ENCODE data around the gene TSPAN17.
A peak's percentile ranks its signal among the peaks of the same experiment; 100 is the strongest.

TSPAN17 gene

GRCh38 chr5:176646049-176646706 lies 1.1 kb upstream of the TSPAN17 start:
- no peak for DNase-seq (ENCODE audit: low read depth)
- TF ChIP-seq, protein P1, sequence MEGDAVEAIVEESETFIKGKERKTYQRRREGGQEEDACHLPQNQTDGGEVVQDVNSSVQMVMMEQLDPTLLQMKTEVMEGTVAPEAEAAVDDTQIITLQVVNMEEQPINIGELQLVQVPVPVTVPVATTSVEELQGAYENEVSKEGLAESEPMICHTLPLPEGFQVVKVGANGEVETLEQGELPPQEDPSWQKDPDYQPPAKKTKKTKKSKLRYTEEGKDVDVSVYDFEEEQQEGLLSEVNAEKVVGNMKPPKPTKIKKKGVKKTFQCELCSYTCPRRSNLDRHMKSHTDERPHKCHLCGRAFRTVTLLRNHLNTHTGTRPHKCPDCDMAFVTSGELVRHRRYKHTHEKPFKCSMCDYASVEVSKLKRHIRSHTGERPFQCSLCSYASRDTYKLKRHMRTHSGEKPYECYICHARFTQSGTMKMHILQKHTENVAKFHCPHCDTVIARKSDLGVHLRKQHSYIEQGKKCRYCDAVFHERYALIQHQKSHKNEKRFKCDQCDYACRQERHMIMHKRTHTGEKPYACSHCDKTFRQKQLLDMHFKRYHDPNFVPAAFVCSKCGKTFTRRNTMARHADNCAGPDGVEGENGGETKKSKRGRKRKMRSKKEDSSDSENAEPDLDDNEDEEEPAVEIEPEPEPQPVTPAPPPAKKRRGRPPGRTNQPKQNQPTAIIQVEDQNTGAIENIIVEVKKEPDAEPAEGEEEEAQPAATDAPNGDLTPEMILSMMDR (IDR thresholded peaks at IDR 0.05; ENCODE audit: low read length, missing control alignments): no peak
- H3K4me3 ChIP-seq (replicated peaks; ENCODE audit: low read depth, low read length): no peak overlapping the region

DNA sequence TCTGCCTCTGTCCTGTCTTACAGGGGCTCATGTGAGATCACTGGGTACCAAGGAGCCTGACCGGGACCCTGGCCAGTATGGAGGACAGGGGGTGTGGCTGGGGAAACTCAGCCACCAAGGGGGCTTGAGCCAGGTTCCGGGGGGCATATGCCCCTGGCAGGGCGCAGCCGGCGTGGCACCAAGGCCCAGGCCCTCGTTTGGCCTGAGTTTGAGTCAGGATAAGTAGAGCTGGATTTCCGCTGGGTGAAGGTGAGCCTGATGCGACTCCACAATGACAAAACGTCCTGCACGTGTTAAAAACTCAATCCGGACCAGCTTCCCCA lies 616 bp upstream of the TSPAN17 start:
- TF ChIP-seq, protein P1 (IDR thresholded peaks at IDR 0.05; ENCODE audit: low read length, missing control alignments): no peak
- peak overlapping the region; percentile 43 for H3K4me3 ChIP-seq (replicated peaks; ENCODE audit: low read depth, low read length)
- no peak for DNase-seq (ENCODE audit: low read depth)

DNA sequence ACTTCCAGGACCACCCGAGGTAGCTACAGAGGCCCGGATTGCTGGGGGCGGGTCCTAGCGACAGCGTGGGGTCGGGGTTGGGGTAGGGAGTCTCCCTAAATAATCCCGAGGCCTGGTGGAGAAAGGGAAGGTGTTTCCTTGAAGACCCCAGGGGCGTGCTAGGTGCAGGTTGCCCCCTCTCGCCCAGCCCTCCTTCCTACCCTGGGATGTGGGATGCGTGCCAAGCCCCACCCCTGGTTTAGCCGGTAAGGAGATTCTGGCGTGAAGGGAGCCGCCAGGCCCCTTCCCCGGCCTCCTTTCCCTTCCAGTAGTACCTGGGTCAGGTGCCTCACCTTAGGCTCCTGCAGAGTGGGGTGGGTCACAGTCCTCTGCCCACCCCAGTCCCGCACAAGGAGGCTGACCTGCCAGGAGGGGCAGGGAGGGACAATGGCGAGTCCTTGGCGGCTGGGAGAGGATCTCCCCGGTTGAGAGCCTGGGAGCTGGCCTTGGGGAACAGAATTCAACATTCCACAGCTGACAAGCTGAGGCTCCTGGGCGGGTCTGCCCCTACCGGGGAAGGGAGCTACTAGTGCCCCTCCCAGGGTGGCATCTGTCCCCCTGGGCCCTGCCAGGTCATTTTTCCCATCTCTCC lies 674 bp downstream of the TSPAN17 start:
- DNase-seq (ENCODE audit: low read depth): peak; percentile 23
- TF ChIP-seq, protein P1 (IDR thresholded peaks at IDR 0.05; ENCODE audit: low read length, missing control alignments): no peak
- peak overlapping the region; percentile 85 for H3K4me3 ChIP-seq (replicated peaks; ENCODE audit: low read depth, low read length)

GRCh38 chr5:176648474-176649194 lies 1.4 kb downstream of the TSPAN17 start:
- peak overlapping the region; percentile 85 for H3K4me3 ChIP-seq (replicated peaks; ENCODE audit: low read depth, low read length)
- TF ChIP-seq, protein P1 (IDR thresholded peaks at IDR 0.05; ENCODE audit: low read length, missing control alignments): no peak
- no peak for DNase-seq (ENCODE audit: low read depth)

GRCh38 chr5:176650354-176650884 lies 3.1 kb downstream of the TSPAN17 start:
- H3K4me3 ChIP-seq (replicated peaks; ENCODE audit: low read depth, low read length): no peak overlapping the region
- TF ChIP-seq, protein P1 (IDR thresholded peaks at IDR 0.05; ENCODE audit: low read length, missing control alignments): no peak
- DNase-seq (ENCODE audit: low read depth): no peak

- H3K4me3 ChIP-seq (replicated peaks; ENCODE audit: low read depth, low read length): no peak overlapping the region
- no peak for DNase-seq (ENCODE audit: low read depth)
- TF ChIP-seq, protein P1 (IDR thresholded peaks at IDR 0.05; ENCODE audit: low read length, missing control alignments): no peak
Measured at GRCh38 chr5:176651472-176651980, 4.2 kb downstream of the TSPAN17 start.
